Central memory CD4-positive, alpha-beta T cell (primary cell): Measurements from ENCODE around the gene DNAJB9.
A peak's percentile ranks its signal among the peaks of the same experiment; 100 is the strongest.

Source experiments
- DNase-seq: peaks from one replicate; pipeline ENCODE4 v3.0.0; 2022

The DNAJB9 gene

GRCh38 chr7:108570146-108570755 lies 577 bp downstream of the DNAJB9 start:
- DNase-seq, result peak; percentile 55

- DNase-seq, result no peak
Observed at GRCh38 chr7:108572480-108572879, 2.8 kb downstream of the DNAJB9 start.

- DNase-seq, result no peak
Observed at GRCh38 chr7:108575156-108575555, 5.5 kb downstream of the DNAJB9 start.

GRCh38 chr7:108576116-108576515 lies 6.4 kb downstream of the DNAJB9 start:
- no peak for DNase-seq

DNA sequence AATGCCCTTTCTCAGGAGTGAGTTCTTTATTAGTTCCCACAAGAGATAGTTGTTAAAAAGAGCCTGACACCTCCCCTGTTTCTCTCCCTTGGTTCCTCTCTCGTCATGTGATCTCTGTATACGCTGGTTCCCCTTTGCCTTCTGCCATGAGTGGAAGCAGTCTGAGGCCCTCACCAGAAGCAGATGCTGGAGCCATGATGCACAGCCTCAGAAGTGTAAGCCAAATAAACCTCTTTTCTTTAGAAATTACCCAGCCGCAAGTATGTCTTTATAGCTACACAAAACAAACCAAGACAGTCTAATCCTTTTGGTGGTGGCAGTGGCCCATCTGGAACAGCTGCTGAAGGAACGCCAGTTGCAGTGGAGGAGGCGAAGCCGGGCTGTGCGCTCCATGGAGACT lies 9.3 kb downstream of the DNAJB9 start:
- no peak for DNase-seq

DNA sequence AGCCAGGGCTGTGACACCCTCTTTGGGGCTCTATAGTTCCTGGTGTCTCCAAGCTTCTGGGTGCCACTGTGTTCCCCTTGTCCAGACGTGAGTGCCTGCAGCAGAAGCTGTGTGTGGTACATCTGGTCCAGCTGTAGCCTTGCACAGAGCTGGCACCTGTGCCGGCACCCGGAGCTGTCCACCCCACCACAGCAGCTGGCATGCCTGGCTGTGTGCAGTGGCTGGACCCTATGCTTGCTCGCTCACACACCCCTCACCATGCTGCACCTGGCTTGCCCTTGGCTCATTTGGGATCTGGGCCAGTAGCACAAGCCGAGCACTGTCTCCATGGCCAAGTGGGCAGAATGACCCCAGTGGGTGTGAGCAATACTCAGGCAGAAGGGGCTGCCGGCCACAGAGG lies 10.6 kb downstream of the DNAJB9 start:
- DNase-seq, result no peak

- DNase-seq, result no peak
Observed at GRCh38 chr7:108581655-108582491, 12.2 kb downstream of the DNAJB9 start.

- no peak for DNase-seq
Observed at GRCh38 chr7:108584211-108584610, 14.5 kb downstream of the DNAJB9 start.

DNA sequence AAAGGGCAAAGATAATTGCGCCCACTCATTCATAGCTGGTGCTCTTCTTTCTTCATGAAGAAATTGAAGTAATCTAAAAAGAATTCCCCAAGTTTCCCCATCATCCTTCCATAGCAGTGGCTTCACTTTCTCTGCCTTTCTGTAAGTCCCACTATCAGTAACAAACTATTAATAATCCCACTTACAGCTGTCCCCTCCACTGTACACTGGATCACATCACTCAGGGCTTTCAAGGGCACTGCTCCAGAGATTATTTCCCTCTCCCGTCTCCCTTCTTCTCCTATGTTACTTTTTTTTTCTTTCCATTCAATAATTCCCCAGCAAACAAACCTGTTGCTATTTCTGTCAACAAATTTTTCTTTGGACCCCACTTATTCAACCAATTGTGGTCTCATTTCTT lies 16.2 kb downstream of the DNAJB9 start:
- DNase-seq, result no peak

- DNase-seq, result no peak
Observed at GRCh38 chr7:108586274-108586710, 16.6 kb downstream of the DNAJB9 start.

- no peak for DNase-seq
Observed at GRCh38 chr7:108589199-108589598, 19.5 kb downstream of the DNAJB9 start.

DNA sequence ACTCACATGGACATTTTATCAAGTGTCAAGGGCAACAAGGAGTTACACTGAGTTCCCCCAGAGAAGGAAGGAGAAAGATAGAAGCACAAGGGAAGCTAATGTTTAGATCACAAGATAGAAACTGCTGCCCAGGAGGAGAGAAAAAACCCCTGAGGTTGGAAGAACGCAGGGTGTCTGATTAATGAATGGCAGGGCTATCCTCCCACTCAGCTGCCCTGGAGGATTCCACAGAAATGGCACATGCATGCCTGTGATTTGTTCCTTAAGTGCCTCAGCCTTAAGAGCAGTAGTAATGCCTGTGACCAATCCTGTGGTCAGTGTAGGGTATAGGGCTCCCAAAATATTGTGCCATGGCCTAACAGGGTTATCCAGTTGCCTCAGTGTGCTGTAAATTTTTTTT lies 20.2 kb downstream of the DNAJB9 start:
- DNase-seq, result no peak

DNA sequence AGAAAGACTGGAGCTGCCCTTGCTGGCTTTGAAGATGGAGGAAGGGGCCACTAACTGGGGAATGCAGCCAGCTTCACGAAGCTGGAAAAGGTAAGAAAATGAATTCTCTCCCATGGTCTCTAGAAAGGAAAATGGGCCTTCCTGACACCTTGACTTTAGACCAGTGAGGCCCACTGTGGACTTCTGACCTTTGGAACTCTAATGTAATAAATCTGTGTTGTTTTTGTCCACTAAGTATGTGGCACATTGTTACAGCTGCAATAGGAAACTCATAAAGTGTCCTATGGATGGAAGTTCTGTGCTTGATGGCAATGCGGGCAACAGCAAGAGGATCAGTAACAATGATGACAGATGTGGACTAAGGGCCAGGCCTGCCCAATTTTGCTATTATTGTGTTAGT lies 20.9 kb downstream of the DNAJB9 start:
- DNase-seq, result no peak

- no peak for DNase-seq
Observed at GRCh38 chr7:108592646-108593201, 23.1 kb downstream of the DNAJB9 start.

DNA sequence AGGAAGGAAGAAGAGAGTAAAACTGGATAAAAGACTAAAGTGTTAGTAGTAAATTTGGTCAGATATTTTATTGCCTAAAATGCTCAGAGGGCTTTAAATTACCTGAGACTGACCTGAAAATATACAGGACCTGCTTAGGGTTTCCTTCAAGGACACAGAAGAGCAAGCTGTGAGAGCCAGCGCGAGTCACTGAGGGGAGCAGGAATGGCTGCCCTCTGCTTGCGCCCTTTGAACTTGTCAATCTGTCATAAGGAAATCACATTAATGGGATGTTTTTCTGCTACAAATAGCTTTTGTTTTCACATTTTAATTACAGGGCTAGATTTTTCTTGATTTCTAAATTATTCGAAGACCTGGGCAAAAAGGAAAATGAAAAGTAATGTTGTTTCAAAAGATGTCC lies 26.9 kb downstream of the DNAJB9 start:
- DNase-seq, result no peak

DNA sequence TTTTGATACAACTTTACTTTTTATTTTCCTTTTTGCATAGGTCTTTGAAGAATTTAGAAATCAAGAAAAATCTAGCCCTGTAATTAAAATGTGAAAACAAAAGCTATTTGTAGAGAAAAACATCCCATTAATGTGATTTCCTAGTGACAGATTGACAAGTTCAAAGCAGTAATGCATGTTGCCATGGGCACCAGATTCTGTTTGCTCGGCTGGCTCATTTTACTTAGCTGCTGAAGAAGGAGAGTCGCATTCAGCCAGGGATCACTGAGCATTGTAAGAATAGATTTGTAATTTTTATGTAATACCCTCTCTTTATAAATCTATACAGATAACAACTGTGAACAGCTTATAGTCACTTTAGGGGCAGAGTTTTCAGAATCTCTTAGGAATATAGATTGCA lies 28.5 kb downstream of the DNAJB9 start:
- no peak for DNase-seq

- no peak for DNase-seq
Observed at GRCh38 chr7:108598914-108599580, 29.4 kb downstream of the DNAJB9 start.

DNA sequence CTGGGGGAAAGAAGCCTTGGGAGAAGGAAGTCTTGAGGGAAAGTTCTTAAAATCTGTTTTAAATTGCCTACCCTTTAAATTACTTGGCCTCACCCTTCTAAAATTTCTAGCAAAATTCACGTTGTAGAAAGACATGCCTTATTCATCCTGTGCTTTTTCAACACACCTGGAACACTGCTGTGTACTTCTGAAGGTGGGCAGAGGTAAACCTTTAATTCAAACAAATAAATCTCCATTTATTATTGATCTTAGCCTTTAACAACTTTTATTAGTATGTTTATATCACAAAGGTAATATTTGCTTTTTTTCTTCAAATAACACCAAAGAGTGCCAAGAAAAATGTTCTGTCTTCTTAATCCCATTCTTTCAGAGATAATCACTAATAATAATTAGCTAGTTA lies 30.7 kb downstream of the DNAJB9 start:
- DNase-seq, result no peak

GRCh38 chr7:108603656-108604306 lies 34.1 kb downstream of the DNAJB9 start:
- DNase-seq, result no peak

DNA sequence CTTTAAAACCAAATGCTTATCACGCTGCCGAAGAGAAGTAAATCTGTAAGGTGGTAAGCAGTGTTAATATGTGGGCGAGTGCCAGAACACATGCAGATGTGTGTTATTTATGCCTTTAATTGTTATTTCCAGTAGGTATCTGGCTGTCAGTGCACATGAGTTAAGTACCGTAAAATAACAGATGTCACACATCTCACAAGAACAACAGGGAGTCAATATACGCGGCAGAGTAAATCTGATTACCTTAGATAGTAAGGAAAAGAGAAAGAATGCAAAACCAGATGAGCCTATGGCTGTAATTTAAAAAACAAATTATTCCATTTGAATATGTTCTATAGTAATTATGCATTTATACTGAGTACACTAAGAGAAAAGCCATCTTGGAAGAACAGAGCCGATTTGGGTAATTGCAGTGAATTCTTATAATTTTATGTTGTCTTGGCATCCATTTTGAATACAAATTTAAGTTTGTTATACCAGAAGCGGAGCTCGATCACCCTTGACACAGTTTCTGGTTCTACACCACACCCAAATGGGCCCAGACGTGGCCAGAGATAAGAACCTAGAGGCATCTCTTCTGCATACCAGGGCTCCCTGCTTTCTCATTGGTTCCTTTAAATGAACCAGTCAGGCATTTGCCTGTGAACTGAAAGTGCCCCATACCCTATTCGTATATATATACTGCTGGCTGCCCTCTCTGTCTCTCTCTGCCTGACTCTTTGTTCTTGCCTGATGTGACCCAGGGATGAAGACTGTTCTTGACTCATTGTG lies 34.8 kb downstream of the DNAJB9 start:
- DNase-seq, result no peak

GRCh38 chr7:108605559-108606201 lies 36.0 kb downstream of the DNAJB9 start:
- DNase-seq, result no peak

GRCh38 chr7:108609643-108610042 lies 40.0 kb downstream of the DNAJB9 start:
- DNase-seq, result no peak
